HG02870 (cell line): ENCODE results near the gene CPA4.

Experiments used
- ATAC-seq: cut with Tn5 transposase; IDR thresholded peaks from one replicate; pipeline ENCODE4 v1.9.1; 2021; ENCODE audit warnings: mild to moderate bottlenecking, moderate library complexity; ENCODE audit not compliant: unreplicated experiment

CPA4 gene

DNA sequence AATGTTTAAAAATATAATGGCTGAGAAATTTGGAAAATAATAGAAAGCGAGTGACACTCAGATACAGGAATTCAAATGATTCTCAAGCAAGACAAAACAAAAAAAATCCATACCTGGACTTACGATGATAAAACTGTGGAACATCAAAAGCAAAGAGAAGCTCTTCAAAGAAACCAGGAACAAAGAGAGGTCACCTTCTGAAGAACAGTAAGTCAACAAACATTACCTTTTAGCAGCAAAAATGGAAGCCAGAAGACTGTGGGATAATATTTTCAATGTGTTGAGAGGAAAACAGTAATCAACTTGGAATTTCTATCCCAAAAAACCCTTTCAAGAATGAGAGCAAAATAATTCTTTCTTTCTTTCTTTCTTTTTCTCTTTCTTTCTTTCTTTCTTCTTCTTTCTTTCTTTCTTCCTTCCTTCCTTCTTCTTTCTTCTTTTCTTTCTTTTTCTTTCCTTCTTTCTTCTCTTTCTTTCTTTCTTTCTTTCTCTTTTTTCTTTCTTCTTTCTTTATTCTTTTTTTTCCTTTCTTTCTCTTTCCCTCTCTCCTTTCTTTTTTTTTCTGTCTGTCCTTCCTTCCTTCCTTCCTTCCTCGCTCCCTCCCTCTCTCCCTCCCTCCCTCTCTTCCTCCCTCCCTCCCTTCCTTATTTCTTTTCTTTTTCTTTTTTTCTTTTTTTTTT lies 49.9 kb downstream of the CPA4 start:
- no peak for ATAC-seq

DNA sequence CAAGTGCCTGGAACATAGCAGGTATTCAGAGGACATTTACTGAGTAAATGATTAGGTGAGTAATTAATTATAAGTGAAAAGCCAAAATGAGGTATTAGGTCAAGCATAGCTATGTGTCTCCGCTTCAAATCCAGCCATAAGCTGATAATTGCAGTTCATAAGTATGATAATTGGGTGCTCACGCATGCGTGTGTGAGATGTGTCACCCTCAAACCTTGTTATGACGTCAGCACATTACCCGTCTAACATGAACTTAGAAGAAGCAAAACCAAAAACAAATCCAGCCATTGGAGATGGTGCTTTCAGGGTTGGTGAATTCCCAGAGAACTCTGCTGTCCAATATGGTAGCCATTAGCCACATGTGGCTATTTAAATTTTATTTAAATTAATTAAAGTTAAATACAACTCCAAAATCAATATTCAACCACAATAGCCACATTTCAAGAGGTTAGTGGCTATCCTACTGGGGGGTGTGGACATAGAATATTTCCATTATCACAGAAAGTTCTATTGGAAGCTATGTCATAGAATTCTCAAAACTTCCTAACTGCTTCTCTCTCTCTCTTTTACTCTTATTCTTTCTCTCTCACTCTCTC lies 51.4 kb downstream of the CPA4 start, which contains the start of gene CPA5:
CPA5 (plus strand) TSS at position 546 of the 596 bp plus-strand sequence. CDS start 1,670 bp downstream, outside the sequence.
- no peak for ATAC-seq

GRCh38 chr7:130345136-130345535 lies 52.2 kb downstream of the CPA4 start:
- ATAC-seq: no peak

- no peak for ATAC-seq
Measured at GRCh38 chr7:130345725-130346124, 52.8 kb downstream of the CPA4 start.

- no peak for ATAC-seq
Measured at GRCh38 chr7:130346177-130346905, 53.4 kb downstream of the CPA4 start.

DNA sequence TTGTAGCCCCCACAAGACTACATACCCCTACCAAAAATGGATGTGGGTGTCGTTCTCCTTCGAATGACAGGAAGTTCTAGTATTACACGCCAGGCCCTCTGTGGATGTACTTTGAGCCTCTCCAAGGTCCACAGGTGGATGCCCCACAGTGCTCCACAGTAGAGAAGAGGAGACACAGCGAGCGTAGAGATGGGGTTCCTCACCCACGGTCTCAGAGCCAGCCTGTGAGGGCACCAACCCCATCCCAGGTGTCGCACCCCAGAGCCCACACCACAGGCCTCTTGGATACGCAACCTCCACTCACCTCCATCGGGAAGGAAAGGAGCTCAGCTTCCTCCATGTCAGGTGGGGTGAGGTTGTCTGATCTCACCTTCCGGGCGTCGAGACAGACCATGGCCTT lies 54.0 kb downstream of the CPA4 start:
- ATAC-seq: no peak

- ATAC-seq: no peak
Measured at GRCh38 chr7:130349911-130350782, 57.2 kb downstream of the CPA4 start.

DNA sequence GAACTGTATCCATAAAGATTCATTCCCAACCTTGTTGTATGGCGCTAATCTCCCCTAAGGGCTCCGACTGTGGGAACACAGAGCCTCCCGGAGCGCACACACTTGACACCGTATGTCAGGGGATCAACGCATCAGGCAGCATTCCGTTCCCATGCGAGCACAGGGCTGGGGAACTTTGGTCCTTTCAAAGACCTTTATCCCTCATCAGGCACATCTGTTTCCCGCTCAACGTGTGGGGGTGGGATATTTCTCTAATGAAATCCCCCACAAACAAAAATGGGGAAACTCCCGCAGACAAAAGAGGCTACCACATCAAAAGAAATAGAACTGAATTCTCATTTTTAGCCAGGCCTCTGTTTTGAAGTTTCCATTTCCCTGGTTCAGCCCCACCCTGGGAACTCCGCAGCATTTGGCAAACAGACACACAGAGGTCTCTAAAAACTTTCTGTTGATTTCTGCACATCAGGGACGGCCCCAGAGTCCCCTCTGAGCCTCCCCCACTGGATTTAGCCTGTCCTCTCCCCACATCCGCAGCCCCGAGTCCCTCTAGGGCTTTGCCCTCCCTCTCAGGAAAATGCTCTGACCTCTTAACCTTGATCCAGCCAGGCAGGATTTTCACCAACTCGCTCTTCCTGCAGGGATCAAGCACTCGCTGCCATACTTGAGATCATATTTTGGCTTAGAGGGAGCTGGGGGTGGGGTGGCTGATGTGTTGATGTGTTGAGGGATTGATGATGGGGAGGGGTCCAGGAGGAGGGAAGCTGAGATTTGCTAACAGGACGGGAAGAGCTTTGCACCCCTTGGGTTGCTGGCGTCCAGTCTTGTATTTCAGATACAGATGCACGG lies 58.2 kb downstream of the CPA4 start:
- no peak for ATAC-seq

DNA sequence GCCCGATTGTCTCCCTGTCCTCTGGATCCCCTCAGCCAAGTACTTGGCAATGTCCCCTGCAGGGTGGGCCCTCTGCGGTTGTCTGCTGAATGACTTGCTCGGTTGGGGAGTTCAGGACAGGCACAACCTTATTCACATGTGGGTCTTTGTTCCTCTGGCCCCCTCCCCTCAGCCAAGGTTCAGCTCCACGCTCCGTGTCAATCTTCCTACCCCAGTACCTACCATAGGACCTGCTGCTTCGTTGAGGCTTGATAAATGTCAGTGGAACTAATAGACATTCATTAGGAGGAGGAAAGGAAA lies 58.8 kb downstream of the CPA4 start:
- ATAC-seq: no peak

GRCh38 chr7:130352194-130353074 lies 59.5 kb downstream of the CPA4 start:
- ATAC-seq: no peak

- no peak for ATAC-seq
Measured at GRCh38 chr7:130353196-130353595, 60.2 kb downstream of the CPA4 start.

GRCh38 chr7:130356121-130356875 lies 63.3 kb downstream of the CPA4 start:
- no peak for ATAC-seq

DNA sequence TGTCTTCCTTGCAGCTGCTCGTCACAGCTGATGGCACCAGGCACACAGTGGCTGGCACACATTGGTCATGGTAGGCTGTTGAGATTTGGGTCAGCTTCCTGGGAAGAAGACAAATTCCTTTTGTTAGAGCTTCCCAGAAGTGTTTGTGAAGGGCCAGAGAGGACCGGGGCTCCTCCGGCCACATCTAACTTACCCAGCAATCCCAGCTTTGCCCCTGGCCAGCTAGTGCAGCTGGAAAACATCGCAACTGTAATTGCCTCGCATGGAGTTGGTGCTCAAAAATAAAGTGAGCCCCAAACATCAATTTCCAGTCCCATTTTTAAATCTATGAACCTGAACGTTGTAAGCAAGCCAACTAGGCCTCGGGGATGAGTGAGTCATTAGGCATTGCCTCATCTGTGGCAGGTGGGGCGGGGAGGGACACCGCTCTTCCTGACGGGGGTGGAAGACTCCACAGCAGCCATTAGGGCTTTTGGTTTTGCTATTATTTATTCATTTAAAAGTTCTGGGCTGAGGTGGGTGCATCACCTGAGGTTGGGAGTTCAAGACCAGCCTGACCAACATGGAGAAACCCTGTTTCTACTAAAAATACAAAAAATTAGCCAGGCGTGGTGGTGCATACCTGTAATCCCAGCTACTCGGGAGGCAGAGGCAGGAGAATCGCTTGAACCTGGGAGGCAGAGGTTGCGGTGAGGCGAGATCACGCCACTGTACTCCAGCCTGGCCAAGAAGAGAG lies 64.1 kb downstream of the CPA4 start:
- ATAC-seq: no peak

DNA sequence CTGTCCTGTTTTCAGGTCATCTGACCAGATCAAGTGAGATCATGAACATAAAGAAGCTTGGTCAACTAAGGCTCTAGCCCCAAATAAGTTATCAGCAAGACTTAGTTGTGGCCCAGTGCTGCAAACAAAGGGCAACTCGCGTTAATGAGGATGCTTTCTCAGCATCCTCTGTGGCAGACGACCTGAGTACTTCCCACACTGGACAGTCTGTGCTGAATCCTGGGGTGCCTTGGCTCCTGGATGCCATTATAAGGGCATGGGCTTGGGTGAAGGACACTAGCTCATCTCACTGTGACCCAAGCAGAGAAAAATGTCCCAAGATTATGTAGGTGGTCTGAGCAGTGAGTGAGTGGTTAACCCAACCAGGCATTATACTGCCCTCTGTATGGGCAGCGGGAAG lies 65.5 kb downstream of the CPA4 start:
- no peak for ATAC-seq

DNA sequence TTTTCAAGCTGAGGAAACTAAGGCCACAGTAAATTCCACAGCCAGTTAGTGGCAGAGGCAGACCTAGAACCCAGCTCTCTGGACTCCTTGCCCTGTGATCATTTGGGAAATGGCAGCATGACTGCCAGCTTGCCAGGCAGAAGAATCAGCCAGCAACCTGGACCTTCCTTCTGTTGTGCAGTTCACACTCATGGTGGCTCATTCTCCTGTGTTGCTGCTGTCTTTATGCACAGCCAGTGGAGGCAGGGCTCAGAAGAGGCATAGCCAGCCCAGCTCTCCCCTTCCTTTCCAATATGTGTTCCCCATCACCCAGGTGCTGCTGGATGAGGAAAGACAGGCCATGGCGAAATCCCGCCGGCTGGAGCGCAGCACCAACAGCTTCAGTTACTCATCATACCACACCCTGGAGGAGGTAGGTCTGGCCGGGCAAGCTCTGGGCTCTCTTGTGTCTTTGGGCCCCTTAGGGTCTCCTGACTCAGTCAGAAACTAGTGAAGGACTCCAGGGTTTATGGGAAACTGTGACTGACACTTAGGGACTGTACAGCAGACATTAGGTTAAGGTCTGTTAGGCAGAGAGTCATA lies 66.4 kb downstream of the CPA4 start:
- ATAC-seq: no peak

DNA sequence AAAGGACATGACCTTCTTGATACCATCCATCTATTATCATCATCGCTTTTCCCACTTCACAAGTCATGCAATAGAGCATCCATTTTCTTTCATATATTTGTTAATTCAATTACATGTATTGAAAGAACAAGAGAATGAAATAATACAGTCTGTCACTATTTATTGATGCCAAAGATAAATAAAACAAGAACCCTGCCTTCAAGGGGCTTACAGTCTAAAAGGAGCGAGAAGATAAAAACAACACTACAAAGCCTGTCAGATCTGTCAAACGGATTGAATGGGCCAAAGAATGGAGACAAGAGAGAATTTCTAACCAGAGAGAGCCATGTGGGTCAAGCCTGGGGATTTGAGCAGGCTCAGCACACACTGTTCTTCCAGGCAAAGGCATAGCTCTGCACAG lies 67.6 kb downstream of the CPA4 start:
- ATAC-seq: no peak

DNA sequence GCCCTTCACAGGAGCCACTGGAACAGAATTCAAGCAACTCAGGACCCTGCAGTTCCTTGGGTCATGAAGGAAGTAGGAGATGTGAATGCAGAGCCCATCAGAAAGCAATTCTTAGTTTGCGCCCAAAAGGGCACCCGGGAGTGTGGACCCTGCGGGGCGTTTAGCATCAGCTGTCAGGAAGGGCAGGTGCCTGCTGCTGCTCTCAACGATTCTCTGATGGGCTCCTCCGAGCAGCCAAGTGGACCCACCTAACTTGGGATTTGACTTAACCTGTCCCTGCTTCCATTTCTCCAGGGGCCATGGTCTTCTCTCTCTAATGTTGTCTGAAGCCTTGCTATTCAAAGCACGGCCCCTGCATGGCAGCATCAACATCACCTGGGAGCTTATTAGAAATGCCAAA lies 68.7 kb downstream of the CPA4 start:
- no peak for ATAC-seq
